ENCODE data around the gene TAF6L. TPM values are rescaled to one million over a fixed set of nuclear protein-coding genes. Genes with fewer than 3 reads are reported as not detected.
A peak's percentile ranks its signal among the peaks of the same experiment; 100 is the strongest.

Gene TAF6L
- total and polyA plus RNA-seq, 9 of the 15 experiments (the other 6 are each of a cell fraction or from before 2014, with no cell fraction given), result 0.04 to 45.5 (median 20.8) TPM

DNA sequence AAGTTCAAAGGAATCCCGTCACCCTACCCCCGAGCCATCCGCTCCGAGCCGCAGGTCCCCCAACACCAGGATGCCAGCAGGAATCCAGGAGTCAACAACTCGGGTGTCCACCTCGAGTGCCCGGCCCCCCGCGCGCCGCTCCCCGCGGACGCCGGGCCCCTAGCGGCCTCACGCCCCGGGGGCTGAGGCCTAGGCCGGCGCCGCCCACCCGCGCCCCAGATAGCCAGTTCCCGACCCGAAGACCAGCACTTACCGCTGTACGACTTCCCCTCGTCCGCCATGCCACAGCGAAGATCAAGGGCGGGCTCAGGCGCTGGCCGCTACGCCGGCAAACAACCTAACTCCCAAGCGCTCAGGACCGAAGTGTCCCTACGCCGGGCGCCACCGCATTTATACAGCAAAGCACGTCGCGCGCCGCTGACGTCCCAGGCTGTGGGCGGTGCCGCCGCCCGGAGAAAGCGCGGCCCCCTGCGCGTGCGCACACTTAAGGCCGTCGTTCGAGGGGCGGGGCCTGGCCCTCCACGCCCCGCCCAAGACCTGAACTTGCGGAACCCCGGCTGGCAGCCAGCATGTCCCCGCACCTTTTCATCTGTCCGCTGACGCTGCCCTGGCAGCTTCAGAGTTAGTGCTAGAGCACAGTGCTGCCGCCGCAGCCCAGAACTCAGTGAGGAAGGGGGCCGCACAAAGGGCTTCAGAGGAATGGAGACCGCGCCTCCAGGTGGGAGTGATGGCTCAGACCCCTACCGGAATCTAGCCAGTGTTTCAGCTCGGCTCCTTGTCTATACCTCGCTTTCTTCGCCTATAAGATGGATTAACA lies 34.1 kb downstream of the TAF6L start, which contains the start of gene NXF1 (continued):
- TF ChIP-seq, protein P1, sequence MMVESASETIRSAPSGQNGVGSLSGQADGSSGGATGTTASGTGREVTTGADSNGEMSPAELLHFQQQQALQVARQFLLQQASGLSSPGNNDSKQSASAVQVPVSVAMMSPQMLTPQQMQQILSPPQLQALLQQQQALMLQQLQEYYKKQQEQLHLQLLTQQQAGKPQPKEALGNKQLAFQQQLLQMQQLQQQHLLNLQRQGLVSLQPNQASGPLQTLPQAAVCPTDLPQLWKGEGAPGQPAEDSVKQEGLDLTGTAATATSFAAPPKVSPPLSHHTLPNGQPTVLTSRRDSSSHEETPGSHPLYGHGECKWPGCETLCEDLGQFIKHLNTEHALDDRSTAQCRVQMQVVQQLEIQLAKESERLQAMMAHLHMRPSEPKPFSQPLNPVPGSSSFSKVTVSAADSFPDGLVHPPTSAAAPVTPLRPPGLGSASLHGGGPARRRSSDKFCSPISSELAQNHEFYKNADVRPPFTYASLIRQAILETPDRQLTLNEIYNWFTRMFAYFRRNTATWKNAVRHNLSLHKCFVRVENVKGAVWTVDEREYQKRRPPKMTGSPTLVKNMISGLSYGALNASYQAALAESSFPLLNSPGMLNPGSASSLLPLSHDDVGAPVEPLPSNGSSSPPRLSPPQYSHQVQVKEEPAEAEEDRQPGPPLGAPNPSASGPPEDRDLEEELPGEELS (CRISPR knock-in tag; IDR thresholded peaks at IDR 0.05; ENCODE audit: borderline replicate concordance), result peak; percentile 93; the same call in 1 of the 2 replicates
- TF ChIP-seq ZNF143 (CRISPR knock-in tag; IDR thresholded peaks at IDR 0.05) (0 out of 2 replicates have a peak, but pooled peaks have one; percentile 19), PML (IDR thresholded peaks at IDR 0.05; ENCODE audit: low read length) (peak; percentile 96), KLF1 (tag; IDR thresholded peaks at IDR 0.05) (peak; percentile 41; the same call in 1 of the 2 replicates), ARID2 (IDR thresholded peaks at IDR 0.05) (no peak), U2AF2 (optimal IDR thresholded peaks at IDR 0.05; ENCODE audit: low read depth, low read length) (no peak), NFATC3 (IDR thresholded peaks at IDR 0.05) (no peak), ESRRB (CRISPR knock-in tag; IDR thresholded peaks at IDR 0.05; ENCODE audit: borderline replicate concordance) (no peak), ZNF766 (CRISPR knock-in tag; conservative IDR thresholded peaks at IDR 0.05) (0 out of 2 replicates have a peak, but pooled peaks have one; percentile 26)
- TF ChIP-seq, protein P2, sequence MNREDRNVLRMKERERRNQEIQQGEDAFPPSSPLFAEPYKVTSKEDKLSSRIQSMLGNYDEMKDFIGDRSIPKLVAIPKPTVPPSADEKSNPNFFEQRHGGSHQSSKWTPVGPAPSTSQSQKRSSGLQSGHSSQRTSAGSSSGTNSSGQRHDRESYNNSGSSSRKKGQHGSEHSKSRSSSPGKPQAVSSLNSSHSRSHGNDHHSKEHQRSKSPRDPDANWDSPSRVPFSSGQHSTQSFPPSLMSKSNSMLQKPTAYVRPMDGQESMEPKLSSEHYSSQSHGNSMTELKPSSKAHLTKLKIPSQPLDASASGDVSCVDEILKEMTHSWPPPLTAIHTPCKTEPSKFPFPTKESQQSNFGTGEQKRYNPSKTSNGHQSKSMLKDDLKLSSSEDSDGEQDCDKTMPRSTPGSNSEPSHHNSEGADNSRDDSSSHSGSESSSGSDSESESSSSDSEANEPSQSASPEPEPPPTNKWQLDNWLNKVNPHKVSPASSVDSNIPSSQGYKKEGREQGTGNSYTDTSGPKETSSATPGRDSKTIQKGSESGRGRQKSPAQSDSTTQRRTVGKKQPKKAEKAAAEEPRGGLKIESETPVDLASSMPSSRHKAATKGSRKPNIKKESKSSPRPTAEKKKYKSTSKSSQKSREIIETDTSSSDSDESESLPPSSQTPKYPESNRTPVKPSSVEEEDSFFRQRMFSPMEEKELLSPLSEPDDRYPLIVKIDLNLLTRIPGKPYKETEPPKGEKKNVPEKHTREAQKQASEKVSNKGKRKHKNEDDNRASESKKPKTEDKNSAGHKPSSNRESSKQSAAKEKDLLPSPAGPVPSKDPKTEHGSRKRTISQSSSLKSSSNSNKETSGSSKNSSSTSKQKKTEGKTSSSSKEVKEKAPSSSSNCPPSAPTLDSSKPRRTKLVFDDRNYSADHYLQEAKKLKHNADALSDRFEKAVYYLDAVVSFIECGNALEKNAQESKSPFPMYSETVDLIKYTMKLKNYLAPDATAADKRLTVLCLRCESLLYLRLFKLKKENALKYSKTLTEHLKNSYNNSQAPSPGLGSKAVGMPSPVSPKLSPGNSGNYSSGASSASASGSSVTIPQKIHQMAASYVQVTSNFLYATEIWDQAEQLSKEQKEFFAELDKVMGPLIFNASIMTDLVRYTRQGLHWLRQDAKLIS (CRISPR knock-in tag; IDR thresholded peaks at IDR 0.05), result peak; percentile 99
- TF ChIP-seq, protein P3, sequence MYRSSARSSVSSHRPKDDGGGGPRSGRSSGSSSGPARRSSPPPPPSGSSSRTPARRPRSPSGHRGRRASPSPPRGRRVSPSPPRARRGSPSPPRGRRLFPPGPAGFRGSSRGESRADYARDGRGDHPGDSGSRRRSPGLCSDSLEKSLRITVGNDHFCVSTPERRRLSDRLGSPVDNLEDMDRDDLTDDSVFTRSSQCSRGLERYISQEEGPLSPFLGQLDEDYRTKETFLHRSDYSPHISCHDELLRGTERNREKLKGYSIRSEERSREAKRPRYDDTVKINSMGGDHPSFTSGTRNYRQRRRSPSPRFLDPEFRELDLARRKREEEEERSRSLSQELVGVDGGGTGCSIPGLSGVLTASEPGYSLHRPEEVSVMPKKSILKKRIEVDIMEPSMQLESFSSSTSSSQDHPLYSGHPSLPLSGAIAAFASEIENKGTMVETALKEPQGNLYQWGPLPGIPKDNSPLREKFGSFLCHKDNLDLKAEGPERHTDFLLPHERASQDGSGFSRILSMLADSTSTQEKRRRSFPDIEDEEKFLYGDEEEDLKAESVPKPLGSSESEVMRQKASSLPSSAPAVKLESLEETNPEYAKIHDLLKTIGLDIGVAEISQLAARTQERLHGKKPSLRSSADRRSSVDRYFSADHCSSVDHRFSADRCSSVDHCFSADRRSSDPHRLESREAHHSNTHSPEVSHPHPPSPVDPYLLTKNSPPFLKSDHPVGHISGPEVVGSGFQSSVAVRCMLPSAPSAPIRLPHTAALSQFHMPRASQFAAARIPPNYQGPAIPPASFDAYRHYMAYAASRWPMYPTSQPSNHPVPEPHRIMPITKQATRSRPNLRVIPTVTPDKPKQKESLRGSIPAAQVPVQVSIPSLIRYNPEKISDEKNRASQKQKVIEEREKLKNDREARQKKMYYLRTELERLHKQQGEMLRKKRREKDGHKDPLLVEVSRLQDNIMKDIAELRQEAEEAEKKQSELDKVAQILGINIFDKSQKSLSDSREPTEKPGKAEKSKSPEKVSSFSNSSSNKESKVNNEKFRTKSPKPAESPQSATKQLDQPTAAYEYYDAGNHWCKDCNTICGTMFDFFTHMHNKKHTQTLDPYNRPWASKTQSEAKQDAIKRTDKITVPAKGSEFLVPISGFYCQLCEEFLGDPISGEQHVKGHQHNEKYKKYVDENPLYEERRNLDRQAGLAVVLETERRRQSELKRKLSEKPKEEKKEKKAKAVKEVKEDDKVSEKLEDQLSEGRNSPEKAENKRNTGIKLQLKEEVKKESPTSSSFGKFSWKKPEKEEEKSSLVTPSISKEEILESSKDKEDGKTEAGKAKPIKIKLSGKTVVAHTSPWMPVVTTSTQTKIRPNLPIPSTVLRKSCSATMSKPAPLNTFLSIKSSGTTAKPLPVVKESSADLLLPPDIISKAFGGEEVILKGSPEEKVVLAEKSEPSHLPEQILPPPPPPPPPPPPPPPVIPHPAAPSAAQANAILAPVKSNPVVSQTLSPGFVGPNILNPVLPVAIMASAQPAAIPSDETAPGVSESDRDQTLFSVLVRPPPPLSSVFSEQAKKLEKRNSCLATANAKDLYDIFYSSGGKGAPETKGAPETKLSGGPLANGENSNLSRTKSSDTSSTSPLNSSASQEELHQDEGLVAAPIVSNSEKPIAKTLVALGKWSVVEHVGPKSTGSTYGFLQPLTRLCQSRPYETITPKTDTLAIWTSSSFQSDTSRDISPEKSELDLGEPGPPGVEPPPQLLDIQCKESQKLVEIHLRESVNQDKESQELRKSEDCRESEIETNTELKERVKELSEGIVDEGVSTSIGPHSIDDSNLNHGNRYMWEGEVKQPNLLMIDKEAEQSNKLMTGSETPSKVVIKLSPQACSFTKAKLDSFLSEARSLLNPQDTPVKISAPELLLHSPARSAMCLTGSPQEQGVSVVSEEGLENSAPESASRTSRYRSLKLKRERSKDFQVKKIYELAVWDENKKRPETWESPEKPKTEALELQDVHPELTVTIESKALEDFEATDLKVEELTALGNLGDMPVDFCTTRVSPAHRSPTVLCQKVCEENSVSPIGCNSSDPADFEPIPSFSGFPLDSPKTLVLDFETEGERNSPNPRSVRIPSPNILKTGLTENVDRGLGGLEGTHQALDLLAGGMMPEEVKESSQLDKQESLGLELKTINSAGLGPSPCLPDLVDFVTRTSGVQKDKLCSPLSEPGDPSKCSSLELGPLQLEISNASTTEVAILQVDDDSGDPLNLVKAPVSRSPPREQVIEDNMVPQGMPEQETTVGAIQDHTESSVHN (IDR thresholded peaks at IDR 0.05; ENCODE audit: borderline replicate concordance in 1 of 2, low read depth in 1 of 2), result no peak
